T1000 (cell line): ENCODE measurements around the gene ATPAF2.
A peak's percentile ranks its signal among the peaks of the same experiment; 100 is the strongest.

Experiments used
- DNase-seq: peaks from one replicate; lab custom pipeline; 2025; ENCODE audit warnings: mixed read lengths; lab: John Stamatoyannopoulos, UW

Gene ATPAF2

DNA sequence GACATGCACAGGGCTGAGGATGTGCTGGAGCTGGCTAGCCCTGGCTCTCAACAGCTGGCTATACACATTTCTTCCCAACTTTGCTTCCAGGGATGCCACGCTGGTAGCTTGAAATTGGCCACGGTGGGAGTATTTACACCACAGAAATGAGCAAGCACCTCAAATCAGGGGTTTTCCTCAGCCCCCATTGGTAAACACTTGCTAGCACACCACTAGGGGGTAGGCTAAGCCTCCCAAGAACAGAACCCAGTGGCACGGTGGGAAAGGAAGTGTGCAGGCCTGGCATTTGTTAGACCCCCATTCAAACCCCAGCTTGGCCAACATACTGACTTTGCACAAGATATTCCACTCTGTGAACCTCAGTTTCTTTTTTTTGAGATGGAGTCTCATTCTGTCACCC lies 53.4 kb downstream of the ATPAF2 start:
- DNase-seq = no peak

DNA sequence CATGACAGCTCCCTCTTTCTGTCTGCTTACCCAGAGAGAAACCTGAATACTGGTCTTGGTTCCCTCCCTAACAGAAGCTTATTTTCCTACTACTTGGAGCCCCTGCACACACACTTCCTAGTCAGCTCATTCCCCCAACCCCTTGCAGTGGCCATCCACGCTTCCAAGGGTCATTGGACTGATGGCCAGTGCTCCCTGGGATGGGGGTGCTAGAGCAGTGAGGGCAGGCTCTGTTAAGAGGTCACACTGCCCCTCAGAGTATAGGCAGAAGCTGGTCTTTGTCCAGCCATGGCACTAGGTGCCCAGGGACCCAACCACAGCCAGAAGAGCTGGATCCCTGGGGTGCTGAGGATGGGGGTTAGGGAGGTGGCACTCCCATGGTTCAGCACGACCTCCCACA lies 53.8 kb downstream of the ATPAF2 start:
- DNase-seq = no peak

DNA sequence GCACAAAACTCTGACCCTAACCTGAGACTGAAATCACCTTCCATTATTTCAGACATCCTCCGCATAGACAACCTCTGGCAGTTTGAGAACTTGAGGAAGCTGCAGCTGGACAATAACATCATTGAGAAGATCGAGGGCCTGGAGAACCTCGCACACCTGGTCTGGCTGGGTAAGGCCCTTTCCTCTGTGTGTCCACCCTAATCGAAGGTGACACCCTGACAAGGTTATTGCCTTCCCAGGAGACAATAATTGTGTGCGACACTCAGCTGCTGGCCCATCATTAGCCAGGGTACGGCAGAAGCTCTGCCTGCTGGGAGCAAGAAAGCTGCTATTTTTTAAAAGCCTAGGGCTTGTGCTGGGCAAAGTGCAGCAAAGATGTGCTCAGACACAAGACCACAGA lies 55.2 kb downstream of the ATPAF2 start:
- no peak for DNase-seq

DNA sequence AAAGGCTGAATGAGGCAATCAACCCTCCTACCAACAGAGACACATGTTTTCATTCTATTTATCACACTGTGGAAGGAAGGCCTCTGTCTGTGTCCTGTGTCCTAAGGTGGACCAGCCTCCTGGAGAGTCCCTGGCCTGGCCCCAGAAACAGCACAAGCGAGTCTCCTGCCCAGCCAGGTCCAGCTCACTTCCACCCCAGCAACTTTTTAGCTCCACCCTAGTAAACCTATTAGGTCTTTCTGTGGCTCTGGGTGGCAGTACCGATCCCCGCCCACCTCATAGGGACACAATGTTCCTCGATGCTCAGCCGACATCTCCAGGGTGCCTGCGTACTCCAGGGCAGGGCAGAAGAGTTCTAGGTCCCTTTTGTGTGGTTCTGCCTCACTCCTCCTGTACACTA lies 55.6 kb downstream of the ATPAF2 start:
- DNase-seq = no peak

DNA sequence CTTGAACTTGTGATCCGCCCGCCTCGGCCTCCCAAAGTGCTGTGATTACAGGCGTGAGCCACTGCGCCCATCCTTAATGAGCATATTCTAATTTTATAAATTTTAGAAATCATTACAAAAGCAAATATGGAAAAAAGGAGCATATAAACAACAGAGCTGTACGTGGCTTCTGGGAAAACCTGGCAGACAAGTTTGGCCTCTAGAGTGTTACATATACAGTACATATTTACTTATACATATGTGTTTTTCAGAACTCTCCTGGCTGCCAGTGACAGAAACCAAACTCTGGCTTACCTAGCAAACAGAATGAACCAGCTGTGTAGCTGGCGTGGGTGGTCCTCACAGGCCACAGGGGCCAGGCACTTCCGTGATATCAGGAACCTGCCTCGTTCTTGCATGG lies 56.2 kb downstream of the ATPAF2 start:
- DNase-seq = no peak

DNA sequence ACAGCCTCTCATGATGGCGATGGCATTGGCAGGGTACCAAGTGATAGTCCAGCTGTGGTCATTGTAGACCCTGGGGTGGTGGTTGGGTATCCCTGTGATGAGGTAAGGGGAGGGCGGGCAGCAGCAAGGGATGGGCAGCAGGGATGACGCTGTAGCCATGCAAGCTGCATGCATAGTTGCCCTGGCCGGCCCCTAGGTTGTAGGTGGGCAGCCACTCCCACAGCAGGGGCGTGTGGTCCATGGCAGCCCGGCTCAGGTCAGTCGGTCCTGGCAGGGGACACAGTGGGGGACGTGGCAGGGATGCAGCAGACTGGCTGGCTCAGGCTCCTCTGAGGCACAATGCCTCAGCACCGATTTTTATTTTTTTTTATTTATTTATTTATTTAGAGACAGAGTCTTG lies 57.6 kb downstream of the ATPAF2 start:
- no peak for DNase-seq

DNA sequence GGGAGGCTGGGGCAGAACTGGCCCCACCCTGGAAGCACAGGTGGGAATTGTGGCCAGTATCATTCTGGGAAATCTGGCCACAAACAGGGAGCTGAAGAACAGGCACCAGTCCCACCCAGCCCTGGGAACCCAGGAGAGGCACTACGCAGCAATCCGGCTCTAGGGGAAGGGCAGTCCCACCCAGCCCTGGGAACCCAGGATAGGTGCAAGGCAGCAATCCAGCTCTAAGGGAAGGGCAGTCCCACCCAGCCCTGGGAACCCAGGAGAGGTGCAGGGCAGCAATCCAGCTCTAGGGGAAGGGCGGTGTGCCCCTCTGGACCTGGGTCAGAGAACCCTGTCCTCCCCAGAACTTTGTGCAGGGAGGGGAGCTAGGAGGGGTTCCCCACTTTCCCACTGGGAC lies 59.2 kb downstream of the ATPAF2 start:
- no peak for DNase-seq

DNA sequence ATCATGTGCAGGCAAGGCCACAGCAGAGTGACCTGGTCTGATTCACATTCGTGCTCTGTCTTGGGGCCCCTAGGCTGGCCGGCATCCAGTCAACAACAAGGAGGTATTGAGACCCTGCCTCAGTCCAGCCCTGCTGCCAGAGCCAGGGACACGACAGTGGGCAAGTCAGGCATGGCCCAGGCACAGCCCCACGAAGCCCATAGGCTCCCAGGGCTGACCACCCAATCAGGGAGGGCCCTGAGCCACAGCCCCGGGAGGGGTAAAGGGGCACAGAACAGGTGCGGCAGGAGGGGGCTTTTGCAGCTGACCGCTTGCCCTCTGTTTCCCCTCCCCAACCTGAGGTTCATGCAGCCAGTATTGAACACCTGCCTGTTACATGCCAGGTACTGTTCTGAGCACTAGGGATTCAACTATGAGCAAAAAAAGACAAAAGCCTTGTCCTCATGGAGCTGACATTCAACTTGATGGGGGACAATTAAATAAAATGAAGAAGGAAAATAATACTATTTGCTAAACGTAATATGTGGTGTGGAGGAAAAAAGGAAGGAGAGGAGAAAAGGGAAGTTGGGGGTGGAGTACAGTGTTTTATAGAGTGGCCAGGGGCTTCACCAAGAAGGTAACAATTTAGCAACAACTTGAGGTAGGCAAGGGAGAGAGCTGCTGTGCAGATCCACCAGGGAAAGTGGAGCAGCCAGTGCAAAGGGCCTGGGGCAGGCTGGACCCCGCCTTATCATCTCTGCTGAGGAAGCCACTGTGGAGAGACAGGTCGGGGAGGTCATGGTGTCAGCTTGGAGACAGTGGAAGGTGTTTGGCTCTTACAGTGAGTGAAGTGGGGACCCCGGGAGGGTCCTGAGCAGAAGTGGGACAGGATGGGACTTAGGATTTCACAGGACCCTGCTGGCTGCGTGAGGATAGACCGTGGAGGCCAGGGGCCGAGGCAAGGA lies 60.2 kb downstream of the ATPAF2 start:
- DNase-seq = no peak

DNA sequence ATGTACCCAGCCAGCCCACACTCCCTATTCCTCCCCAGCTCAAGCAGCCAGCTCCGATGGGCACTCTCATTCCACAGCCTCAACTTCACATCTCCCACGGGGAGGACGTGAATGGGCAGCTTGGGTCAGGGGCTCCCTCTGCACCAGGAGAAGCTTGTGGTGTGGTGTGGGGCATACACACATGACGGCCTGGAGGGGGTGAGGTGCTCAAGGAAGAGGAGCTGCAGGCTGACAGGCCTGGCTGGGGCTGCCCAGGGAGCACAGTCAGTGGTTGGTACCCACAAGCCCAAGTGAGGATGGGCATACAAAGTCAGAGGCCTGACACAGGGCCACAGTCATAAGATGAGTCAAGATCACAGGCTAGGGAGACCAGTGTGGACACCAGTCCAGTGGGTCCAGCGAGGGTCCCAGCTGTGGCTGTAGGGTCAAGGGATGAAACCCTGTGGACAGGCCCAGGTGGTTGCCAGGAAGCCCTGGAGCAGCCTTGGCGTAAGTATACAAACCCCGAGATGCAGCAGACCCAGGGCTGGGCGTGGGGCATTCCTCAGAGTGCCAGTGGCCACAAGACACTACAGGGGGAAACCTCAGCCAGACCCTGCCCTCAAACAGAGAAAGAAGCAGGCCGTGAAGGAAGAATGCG lies 61.9 kb downstream of the ATPAF2 start:
- no peak for DNase-seq

DNA sequence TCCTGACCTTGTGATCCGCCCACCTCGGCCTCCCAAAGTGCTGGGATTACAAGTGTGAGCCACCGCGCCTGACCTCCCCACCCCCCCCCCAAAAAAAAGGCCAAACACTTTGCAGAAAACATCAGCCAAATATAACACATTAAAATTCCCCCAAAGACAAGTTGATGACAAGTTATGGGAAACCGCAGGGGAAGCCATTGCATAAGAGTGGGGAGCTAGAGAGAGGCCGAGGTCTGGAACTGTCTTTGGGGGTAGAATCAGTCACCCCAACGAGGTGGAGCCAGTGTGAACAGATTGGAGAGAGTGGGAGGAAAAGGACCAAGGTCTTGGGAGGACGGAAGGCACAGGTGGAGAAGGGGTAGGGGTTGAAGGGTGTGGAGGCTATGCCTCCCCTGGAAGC lies 63.5 kb downstream of the ATPAF2 start:
- no peak for DNase-seq

DNA sequence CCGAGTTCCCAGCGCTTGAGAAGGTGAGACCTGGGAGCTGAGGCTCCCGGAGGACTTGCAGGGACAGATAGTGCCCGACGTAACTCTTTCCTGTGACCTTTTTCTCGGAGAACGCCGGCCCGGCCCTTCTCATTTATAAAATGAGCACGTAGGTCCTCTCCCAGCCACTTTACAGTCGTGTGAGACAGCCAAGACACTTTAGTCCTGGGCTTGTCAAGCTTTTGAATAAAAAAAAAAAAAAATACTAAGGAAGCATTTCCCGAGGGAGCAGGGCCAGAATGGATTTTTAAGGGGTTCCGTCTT lies 66.1 kb downstream of the ATPAF2 start:
- DNase-seq = no peak

DNA sequence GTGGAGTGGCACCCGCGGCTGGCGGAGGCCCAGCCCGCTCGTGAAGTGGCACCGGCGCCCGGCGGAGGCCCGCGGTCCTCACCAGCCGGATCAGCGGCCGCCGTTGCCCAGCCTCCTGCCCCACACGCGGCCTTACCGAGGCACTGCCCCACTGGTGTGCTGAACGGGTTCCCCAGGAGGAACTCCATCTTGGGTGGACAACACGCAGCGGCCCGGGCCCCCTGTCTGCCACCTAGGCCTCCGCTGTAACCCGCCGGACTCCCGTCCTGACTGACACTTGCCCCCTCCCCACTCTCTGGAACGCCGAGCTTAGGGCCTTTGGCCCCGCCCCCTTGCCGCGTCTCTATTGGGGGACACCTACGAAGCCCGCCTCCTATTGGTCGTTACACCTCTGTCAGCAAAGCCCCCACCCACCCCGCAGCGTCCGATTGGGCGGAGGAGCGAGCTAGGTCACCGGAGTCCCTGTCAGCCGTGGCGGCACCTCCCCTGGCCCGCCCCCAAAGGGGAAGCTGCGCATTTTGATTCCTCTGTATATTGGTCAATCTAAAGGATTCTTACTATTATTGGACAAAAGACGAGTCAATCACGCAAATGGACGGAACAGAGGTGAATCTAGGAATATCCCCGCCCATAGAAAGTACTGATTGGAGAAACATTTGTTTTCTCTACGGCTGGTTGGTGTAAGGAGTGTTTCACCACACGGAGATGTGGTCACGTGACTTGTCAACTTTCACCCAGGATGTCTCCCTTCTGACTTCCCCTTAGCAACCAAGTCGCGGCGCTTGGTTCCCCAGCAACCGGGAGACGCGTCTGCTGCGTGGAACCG lies 66.6 kb downstream of the ATPAF2 start, which contains the start of the genes DRC3 and TOM1L2:
Gene DRC3 (plus strand): TSS at position 737 of the 826 bp plus-strand sequence. CDS start 4,737 bp downstream, outside the sequence.
Gene TOM1L2 (minus strand): TSS at position 275 of the 826 bp plus-strand sequence. CDS start 87 bp downstream, at position 188.
- peak; percentile 99 for DNase-seq

DNA sequence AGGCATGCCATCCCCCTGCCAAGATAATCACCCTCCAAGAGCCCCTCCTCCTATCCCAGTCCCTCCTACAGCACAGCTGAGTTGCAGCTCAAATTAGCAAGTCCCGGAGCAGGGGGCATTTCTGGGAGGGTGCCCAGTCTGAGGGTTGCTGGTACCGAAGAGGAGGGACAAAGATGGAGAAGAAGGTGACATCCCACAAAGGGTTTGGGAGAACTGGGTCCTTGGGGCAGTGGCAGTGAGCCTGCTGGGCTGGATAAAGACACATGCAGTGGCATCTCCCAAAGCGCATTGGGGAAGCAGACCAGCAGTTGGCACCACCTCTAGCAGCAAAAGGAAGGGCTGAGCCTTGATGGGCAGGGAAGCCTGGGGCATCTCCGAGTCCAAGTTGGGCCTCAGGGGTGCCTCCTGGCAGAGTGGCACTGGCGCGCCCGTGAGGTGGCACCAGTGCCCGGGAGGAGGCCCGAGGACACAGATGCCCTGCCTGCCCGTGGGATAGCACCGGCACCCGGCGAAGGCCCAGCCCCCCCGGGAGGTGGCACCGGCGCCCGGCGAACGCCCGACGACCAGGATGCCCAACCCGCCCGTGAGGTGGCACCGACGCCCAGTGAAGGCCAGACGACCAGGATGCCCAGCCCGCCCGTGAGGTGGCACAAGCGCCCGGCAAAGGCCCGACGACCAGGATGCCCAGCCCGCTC lies 67.4 kb downstream of the ATPAF2 start:
- no peak for DNase-seq

DNA sequence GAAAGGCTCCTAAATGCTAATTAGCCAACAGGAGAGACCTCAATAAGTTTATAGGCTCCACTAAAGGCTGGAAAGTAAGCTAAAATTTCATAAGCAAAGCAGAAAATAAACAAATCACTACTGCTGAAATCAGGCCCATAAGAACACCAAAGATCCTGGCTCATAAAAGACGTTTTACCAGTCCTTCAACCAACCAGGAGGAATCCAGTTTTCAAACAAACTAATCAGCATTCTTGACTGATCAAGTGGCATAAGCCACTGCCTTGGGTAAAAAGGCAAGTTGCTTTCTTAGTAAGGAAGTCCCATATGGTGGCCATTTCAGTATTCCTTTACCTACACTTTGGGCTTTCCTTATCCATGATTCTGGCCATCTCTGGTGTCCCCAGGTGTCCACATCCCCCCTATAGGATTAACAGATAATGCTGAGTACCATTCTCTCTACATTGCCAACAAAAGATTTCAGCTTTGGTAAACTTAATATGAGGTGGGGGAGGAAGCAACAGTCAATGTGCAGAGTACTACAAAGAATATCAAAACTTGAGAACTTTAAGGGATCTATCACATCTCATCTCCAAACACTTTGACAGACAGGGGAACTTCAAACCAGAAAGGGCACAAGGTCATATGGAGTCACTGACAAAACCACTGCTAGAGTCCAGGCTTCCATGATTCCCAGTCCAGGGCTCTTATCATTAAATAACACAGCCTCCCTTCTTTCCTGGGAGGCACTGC lies 68.1 kb downstream of the ATPAF2 start:
- no peak for DNase-seq
